HTERT RPE-1 (cell line): ENCODE measurements around the gene CLCA4.
"Not testable (repeated sequence)": the region's sequence is repeated elsewhere in the genome, so short reads cannot be mapped to it uniquely, and the experiment has no call there.

Experiments used
- in situ Hi-C: fragments of 300-500 bp; cut with MboI; formaldehyde crosslinking; loops from 4 replicates; pipeline ENCODE4 v1.14.3; 2020; ENCODE audit warnings: low sequenced_read_pairs

The CLCA4 gene, protein sequence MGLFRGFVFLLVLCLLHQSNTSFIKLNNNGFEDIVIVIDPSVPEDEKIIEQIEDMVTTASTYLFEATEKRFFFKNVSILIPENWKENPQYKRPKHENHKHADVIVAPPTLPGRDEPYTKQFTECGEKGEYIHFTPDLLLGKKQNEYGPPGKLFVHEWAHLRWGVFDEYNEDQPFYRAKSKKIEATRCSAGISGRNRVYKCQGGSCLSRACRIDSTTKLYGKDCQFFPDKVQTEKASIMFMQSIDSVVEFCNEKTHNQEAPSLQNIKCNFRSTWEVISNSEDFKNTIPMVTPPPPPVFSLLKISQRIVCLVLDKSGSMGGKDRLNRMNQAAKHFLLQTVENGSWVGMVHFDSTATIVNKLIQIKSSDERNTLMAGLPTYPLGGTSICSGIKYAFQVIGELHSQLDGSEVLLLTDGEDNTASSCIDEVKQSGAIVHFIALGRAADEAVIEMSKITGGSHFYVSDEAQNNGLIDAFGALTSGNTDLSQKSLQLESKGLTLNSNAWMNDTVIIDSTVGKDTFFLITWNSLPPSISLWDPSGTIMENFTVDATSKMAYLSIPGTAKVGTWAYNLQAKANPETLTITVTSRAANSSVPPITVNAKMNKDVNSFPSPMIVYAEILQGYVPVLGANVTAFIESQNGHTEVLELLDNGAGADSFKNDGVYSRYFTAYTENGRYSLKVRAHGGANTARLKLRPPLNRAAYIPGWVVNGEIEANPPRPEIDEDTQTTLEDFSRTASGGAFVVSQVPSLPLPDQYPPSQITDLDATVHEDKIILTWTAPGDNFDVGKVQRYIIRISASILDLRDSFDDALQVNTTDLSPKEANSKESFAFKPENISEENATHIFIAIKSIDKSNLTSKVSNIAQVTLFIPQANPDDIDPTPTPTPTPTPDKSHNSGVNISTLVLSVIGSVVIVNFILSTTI

DNA sequence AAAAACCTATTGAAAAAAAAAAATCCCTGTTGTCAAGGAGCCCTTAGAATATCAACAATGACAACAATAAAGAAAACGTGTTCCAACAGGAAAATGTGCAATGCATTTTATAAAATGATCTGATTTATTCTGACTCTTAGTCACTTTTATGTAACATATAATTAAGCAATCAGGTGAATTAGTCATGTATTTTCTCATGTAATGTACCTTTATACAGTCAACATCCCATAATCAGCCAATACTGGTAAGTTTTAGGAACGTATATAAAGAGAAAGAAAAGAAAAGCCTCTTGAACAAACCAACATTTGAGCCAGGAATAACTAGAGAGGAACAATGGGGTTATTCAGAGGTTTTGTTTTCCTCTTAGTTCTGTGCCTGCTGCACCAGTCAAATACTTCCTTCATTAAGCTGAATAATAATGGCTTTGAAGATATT is at the start of gene CLCA4:
CLCA4 (plus strand) TSS at position 292 of the 435 bp plus-strand sequence; CDS start at position 334, 42 bp downstream.
- in situ Hi-C loops: no loop called here

- in situ Hi-C loops: no loop called here
These were observed 48.6 kb upstream of the CLCA4 start for GRCh38 chr1:86498281-86498680.

GRCh38 chr1:86499987-86500593 is 46.8 kb upstream of the CLCA4 start:
- in situ Hi-C loops: no loop called here

GRCh38 chr1:86500714-86501113 is 46.2 kb upstream of the CLCA4 start:
- in situ Hi-C loops: no loop called here

GRCh38 chr1:86502125-86502646 is 44.7 kb upstream of the CLCA4 start:
- in situ Hi-C loops: not testable (repeated sequence)

DNA sequence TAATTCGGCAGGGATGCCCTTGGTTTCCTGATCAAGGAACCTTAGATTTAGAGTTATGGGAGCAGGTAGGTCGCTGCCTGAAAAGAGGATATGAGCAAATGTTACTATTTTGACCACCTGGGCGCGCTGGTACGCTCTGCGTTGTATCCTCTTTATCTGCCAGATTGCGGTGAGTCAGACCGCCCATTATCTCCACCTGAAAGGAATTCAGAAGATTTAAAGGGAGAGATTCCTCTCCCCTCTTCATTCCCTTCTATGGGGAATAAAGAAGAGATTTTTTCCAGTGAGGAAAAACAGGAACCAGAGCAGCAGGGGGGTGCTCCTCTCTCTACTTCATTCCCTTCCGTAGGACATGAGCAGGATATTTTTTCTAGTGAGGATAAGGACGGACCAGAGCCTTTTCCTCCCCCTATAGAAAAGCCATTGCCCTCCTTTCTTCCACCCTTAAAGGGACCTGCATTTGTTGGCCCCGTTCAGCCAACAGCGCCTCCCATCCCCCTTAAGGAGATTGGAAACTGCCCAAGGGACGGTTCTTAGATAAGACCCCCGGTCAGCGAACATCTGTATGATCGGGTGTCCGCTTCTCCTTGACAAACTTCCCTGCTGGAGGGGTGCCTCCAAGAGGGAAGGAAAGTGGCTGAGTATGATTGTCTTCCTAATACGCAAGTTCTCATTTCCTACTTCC is 44.0 kb upstream of the CLCA4 start:
- in situ Hi-C loops: no loop called here

DNA sequence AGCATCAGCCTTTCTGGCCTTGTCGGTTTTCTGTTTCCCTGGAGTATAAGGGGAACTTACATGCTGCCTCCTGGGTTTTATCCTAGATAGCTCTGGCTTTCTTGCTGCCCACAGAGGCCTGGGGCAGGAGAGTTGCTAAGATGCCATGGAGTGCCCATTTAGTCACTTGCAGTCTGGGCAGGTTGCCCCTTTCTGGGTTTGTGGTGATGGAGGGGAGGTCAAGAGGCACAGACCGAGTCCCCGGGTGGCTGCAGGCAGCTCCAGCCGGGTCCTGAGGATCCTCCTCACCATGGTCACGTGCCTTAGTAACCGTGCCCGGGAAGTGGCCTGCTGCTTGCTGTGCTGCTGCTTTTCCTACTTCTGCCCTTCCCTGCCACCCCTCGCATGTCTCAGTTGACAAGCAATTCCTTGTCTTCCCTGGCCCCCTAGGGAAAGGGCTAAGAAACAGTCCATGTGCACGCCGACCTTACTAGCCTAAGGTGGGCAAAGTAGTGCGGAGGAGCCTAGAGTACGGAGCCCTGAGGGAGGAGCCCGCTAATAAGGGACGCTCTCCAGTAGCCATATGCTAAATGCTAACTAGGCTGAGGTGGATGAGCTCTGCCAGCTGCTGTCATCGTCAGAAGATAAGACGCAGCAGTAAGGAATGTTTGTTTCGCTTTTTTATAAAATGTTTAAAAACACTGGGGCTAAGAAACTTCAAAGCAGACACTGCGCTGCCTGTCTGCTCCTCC is 43.3 kb upstream of the CLCA4 start:
- in situ Hi-C loops: no loop called here

- in situ Hi-C loops: no loop called here
These were observed 42.8 kb upstream of the CLCA4 start for GRCh38 chr1:86504137-86504479.

DNA sequence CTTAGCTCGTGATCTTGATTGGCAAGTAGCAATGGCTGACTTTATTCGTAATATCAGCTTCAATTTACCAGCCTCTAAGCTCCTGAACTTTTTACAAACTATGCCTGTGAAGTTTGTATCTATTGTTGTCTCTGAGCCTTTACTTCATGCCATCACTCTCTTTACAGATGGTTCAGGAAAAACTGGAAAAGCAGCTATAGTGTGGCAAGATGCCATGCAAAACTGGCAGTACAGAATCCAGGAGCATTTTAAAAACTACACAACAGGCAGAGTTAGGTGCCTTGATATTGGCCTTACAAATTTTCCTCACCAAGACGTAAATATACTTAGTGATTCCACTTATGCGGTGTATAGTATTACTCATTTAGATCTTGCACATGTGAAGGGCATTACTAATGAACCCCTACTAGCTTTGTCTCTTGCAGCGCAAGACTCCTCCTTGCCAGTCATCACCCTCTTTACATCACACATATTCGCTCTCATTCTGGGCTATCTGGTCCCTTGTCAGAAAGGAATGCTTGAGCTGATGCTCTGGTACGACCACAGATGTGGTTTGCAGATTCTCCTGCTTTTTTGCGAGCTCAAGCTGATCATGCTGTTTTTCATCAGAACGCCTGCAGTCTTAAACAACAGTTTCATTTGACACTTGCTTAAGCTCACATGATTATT is 41.8 kb upstream of the CLCA4 start:
- in situ Hi-C loops: no loop called here

DNA sequence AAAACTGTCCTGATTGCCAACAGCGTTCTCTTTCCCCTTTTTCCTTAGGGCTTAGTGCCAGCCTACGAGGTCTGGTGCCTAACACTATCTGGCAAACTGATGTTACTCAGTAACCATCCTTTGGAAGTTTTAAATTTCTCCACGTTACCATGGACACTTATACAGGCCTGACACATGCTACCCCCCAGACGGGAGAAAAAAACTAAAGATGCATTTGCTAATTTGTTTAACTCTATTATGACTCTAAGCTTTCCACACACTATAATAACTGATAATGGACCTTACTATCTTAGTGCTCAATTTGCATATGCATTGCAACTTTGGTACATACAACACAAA is 41.3 kb upstream of the CLCA4 start:
- in situ Hi-C loops: no loop called here

- in situ Hi-C loops: no loop called here
These were observed 38.8 kb upstream of the CLCA4 start for GRCh38 chr1:86507935-86508582.

DNA sequence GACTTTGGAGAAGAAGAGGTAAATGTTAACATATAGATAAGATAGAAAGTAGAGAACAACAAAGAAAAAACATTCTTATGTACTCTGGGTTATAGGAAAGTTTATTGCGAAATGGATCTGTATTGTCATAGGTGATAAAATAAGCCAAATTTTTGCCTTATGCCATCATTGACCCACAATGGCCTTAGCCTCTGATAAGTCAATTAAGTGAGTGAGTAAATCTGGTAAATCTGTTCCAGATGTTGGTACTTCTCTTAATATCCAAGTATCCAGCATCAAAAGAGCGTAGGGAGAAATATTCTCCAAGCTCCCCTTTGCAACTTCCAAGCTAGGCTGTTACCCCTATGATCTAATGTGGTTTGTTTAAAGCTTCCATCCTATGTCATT is 38.3 kb upstream of the CLCA4 start:
- in situ Hi-C loops: no loop called here

GRCh38 chr1:86515597-86515996 is 31.3 kb upstream of the CLCA4 start:
- in situ Hi-C loops: no loop called here

- in situ Hi-C loops: no loop called here
These were observed 30.5 kb upstream of the CLCA4 start for GRCh38 chr1:86516335-86516734.

DNA sequence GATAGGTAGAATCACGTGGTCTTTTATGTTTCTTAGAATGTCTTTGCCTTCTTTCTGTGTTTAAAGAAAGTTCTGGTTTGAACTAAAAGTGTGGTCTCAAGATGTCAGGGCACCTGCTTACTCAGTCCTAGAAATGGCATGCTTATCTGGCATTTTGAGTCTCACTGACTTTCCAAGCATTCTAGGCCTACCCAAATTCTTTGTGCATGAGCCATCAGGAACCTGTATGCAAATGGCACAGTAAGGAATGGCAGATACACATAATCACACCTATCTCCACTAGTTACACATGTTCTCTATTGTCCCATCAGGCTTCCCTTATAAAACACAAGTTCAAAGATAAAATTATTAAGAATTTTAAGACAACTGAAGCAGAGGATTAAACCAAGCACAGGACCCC is 29.5 kb upstream of the CLCA4 start:
- in situ Hi-C loops: no loop called here

DNA sequence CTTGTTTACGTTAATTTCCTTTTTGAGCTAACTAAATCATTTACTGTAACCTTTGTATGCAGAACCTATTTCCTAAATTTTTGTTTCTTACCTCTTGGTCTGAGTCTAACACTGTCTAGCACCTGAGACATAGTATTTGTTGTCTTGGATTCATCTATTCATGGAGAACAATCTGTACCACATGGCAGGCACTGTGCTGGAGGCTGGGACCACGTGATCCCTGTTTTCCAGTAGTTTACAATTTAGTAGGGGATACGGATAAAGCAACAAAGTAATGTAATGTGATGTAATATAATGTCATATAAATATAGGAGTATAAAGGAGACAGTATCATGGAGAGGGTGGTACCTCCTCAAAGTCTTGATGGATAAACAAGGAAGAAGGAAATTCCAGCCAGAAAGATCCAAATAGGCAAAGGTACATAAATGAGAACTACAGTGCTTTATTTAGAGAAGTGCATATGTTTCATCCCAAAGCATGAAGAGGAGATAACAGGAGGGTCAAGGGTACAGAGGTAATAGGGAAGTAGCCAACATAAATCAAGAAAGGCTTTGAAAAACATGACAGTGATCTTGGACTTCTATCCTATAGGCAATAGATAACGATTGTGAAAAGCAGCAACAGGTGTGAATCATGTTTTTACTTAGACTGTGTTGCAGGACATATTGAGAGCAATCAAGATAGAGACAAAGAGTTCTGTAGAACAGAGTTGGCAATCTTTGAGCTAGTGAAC is 25.9 kb upstream of the CLCA4 start:
- in situ Hi-C loops: no loop called here

- in situ Hi-C loops: no loop called here
These were observed 25.4 kb upstream of the CLCA4 start for GRCh38 chr1:86521522-86521891.

GRCh38 chr1:86522240-86522639 is 24.6 kb upstream of the CLCA4 start:
- in situ Hi-C loops: no loop called here
